ENCODE results near the gene LRRTM4.
"Not testable (repeated sequence)": the region's sequence is repeated elsewhere in the genome, so short reads cannot be mapped to it uniquely, and the experiment has no call there.

Gene LRRTM4

DNA sequence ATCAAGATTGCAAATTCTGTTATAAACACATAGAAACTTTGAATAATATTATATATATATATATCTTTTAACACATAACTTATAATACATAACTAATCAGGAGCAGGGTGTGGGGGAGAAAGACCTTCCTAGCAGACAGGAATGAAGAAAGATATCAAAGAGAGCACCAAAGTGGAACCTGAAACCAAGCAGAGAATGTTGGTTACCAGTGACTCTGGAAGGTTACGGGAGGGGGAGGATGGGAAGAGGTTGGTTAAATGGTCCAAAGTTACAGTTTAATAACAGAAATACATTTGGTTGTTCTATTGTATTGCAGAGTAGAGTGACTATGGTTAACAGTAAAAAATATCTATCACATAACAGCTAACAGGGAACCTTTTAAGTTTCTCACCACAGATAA is 366.7 kb downstream of the LRRTM4 start:
- DNase-seq, result no peak

DNA sequence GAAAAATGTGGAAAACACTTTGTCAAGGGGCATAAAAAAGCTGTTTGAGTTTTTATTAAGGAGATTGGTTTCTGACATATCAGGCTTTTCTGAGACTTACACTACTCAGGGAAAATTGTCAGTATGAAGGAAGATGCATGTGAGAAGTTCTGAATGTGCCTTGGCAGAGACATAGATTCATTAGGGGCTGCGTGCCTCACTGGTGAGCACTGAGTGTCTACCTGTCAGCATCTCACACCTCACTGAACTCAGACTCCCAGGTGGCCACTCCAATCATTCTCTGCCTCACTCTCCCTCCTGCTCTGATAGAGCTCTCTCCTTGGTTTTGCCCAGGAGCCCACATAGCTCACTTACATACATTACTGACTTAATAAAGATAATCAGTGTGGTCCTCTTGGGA is 372.6 kb downstream of the LRRTM4 start:
- DNase-seq, result no peak

DNA sequence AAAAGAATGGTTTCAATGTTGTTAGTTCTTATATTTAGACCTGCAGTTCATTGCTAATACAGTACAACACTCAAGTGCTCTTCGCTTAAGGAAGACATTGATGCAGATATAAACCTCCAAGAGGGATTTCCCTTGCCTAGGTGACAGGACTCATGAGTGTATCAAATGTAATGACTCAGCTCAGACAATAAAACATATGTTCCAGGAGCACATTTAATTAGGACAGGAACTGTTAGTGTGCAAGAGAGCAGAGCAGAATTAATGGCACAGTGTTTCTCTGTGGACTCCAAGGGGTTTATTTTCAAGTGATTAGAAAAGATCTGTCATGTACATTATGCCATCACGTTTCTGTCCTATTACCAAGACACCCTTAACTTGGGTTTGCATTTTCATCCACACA is 375.0 kb downstream of the LRRTM4 start:
- no peak for DNase-seq

GRCh38 chr2:77144772-77145171 is 377.4 kb downstream of the LRRTM4 start:
- no peak for DNase-seq

DNA sequence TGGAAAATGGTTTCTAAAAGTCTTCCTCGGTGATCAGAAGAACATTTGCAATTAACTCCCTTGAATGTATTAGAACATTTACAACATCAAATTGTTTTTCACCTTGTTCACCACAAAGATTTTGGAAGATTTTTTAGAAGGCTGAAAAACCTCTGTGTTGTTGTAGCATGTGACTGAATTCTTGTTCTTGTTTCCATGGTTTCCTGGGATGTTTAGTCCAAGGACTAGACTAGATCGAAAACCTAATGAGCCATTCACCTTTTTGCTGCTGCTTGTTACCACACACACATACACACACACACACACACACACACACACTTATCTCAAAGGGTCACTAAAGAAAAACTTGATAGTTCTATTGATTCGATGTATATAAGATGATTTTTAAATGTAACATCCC is 380.0 kb downstream of the LRRTM4 start:
- no peak for DNase-seq

DNA sequence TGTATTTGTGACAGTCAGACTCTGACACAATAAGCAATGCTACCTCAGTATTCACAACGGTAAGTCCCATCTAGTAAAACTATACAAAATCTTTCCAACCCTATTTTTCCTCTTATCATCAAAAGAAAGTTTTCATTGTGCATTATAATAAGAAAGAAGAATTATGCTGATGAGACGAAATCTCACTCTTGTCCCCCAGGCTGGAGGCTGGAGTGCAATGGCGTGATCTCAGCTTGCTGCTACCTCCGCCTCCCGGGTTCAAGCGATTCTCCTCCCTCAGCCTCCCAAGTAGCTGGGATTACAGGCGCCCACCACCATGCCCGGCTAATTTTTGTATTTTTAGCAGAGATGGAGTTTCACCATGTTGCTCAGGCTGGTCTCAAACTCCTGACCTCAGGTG is 393.7 kb downstream of the LRRTM4 start:
- not testable (repeated sequence) for DNase-seq

DNA sequence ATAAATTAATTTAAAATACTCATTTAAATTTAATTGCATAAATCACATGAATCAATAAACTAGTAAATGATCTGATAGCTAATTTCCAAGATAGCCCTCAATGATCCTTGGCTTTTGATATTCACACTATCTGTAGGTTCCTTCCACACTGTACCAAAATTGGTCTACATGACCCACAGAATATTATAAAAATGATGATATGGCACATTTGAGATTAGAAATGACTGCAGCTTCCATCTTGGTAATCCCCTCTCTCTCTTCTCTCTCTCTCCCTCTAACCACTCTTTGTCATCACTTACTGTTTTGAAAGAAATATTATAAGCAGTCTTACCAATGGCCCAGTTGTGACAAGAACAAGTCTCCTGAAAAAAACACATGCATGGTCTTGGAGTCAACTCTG is 394.8 kb downstream of the LRRTM4 start:
- no peak for DNase-seq

GRCh38 chr2:77121518-77121917 is 400.7 kb downstream of the LRRTM4 start:
- DNase-seq, result no peak

DNA sequence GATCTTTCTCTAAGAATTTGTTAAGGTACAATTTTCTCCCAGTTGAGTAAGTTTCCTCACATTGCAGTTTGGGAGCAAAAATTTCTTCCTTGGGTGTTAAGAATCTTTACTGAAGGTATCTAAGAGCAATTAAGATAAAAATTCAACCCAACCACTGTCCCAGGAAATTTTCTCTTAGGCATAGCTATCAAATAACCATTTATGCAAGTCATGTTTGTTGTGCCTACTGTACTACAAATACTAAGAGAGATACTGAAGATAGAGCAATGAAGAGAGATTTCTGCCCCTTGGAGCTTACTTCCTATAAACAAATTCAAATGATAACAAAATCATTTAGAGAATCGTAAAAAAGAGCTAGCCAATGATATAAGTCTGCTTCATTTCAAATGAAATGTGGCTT is 402.8 kb downstream of the LRRTM4 start:
- no peak for DNase-seq

DNA sequence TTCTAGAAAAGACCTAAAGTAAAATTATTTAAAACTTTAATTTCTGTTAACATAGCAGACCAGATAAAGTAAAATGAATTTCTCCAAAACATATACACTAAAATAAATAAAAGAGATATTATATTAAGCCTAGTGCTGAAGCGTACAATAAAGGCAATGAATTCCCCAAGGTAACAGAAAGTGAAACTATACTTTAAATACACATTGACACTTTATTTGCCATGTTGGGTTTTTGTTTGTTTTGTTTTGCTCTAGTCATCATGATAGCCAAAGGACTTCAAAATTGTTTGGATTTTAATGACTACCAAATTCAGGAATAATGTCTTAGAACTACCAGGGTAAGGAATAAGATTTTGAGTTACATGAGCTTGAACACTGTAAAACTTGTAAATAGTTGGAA is 413.3 kb downstream of the LRRTM4 start:
- no peak for DNase-seq

GRCh38 chr2:77105008-77105407 is 417.2 kb downstream of the LRRTM4 start:
- no peak for DNase-seq

- no peak for DNase-seq
Measured at GRCh38 chr2:77104554-77104953, 417.6 kb downstream of the LRRTM4 start.

GRCh38 chr2:77102927-77103326 is 419.2 kb downstream of the LRRTM4 start:
- DNase-seq, result no peak

DNA sequence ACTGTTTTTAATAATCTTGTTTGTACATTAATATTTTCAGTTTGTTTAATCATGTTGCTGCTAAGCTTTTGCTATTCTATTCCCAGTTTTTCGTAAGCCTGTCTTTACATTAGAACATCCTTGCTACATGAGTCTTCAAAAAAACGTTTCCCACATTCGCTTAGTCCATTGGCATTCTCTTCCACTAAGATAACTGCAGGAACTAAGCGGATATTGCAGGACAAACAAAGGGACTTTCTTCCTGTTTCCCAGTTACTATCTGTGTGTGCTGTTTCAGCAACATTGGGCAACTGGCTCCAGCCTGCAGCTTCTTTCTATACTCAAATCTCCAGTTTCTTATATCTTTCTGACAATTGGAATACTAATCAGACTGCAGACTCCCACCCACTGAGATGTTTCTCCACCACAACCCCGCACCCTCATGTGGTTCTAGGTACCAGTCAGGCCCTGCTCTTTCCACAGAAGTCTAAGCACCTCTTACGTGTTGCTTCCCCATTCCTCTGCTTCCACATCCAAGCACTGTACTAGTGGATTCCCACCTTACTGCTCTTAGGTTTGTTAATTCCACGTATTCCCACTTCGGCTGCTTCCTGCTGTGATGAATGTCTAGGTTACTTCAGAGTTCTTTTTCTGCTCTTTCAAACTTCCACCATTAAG is 420.3 kb downstream of the LRRTM4 start:
- DNase-seq, result no peak

DNA sequence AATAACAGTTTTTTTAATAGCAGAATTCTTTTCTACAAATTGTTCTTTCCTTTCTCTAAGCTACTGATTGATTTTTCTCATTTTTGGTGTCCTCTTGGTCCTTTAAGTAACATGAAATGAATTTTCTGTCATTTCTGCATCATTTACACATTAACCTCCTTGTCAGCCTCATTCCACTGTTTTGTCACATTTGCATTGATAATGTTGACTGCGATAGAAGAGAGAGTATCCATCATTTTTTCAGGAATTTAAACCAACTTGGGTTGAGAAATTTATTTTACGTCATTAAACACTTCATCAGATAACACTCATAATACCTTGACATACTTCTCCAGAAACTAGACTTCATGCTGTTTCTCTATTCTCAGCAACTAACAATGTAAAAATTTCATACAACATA is 422.2 kb downstream of the LRRTM4 start:
- no peak for DNase-seq

GRCh38 chr2:77095525-77095924 is 426.7 kb downstream of the LRRTM4 start:
- DNase-seq, result not testable (repeated sequence)

GRCh38 chr2:77095096-77095495 is 427.1 kb downstream of the LRRTM4 start:
- no peak for DNase-seq

DNA sequence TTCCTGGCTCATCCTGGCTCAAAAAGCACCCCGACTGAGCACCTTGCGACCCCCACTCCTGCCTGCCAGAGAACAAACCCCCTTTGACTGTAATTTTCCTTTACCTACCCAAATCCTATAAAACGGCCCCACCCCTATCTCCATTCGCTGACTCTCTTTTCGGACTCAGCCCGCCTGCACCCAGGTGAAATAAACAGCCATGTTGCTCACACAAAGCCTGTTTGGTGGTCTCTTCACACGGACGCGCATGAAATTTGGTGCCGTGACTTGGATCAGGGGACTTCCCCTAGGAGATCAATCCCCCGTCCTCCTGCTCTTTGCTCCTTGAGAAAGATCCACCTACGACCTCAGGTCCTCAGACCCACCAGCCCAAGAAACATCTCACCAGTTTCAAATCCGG is 433.8 kb downstream of the LRRTM4 start:
- DNase-seq, result not testable (repeated sequence)

GRCh38 chr2:77087987-77088414 is 434.2 kb downstream of the LRRTM4 start:
- no peak for DNase-seq

GRCh38 chr2:77086478-77086877 is 435.7 kb downstream of the LRRTM4 start:
- DNase-seq, result no peak

- DNase-seq, result no peak
Measured at GRCh38 chr2:77086051-77086450, 436.1 kb downstream of the LRRTM4 start.

GRCh38 chr2:77085561-77085960 is 436.6 kb downstream of the LRRTM4 start:
- DNase-seq, result no peak

DNA sequence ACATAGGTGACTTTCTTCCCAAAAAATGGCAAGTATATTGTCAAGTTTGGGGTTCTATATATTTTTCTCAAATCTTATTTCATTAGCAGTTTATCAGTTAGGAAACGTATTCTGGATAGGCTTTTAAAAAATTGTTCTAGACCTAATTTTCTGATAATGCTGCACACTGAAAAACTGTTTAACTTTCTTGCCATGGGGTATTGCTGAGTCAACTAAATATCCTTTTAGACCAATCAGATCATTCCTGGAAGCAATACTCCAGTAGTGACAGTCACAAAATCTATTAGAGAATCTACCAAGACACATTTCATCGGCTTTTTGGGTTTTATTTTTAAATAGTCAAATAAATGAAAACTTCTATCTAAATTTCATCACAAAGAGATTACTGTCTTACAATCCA is 440.6 kb downstream of the LRRTM4 start:
- no peak for DNase-seq

- no peak for DNase-seq
Measured at GRCh38 chr2:77064324-77064723, 457.9 kb downstream of the LRRTM4 start.

DNA sequence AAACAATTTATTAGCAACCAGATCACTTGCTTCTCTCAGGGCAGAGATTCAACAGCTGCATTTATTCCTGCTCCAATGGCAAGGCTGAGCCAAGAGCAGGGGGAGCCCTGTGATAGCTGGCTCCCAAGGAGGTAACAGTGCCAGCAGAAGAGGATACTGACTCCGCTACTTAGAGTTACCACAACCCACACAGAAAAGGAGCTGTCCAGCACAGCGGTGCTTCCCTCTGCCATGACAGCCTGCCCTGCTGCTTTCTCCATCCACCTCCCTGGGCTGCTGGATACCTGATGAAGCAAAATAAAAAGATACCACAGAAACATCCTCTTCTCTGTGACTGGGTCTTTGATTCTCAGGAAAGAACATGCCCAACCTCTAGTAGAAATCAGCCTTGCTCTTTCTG is 467.2 kb downstream of the LRRTM4 start:
- DNase-seq, result no peak

DNA sequence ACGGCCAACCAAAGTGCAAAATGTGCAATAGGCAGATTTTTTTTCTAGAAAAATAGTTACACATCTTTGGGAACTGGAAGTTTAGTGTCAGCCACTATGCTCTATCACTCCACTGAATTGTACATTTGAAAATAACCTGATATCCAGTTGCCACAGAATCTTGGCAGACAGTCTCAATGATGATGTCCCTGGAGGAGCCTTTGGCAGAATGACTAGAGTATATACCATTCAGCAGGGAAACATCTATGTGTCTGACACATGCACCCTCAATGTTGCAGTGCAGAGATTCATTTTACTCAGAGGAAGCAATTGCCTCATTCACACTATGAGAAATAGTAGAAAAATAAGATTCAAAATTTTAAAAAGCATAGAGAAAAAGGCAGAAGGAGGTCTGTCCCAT is 475.8 kb downstream of the LRRTM4 start:
- no peak for DNase-seq
